Measurements from ENCODE around the gene TNF. TPM values are rescaled to one million over a fixed set of nuclear protein-coding genes. Genes with fewer than 3 reads are reported as not detected.

Gene TNF
- polyA plus RNA-seq, 1 donor (not counting 4 experiments of a cell fraction or from before 2014, with no cell fraction given): 2.3 TPM

- Histone ChIP-seq H3K36me3 (ENCODE audit: control insufficient read depth in 2 of 2, extremely low read depth in 1 of 2, insufficient read depth in 2 of 2, low read length in 2 of 2) (no peaks in the 10 kb centered on the region), H3K4me1 (ENCODE audit: control insufficient read depth, extremely low read depth, insufficient read depth, low read length) (no peaks in the 10 kb centered on the region), H3K9ac (ENCODE audit: control insufficient read depth, extremely low read depth, insufficient read depth, low read length) (no peak overlapping the region), H3K27ac (ENCODE audit: control insufficient read depth, insufficient read depth, low read length) (no peak overlapping the region), H3K27me3 (ENCODE audit: control insufficient read depth, extremely low read depth, insufficient read depth, low read length) (no peaks in the 10 kb centered on the region), H4K20me1 (ENCODE audit: control insufficient read depth, extremely low read depth, insufficient read depth, low read length) (no peaks in the 10 kb centered on the region), H3K79me2 (ENCODE audit: control insufficient read depth, insufficient read depth, low read length) (no peaks in the 10 kb centered on the region), H3K4me3 (ENCODE audit: control insufficient read depth in 2 of 3, extremely low read depth in 1 of 3, insufficient read depth in 2 of 3, low read depth in 1 of 3, low read length in 3 of 3) (no peak overlapping the region), H2AFZ (ENCODE audit: control insufficient read depth, low read length) (no peak overlapping the region), H3K9me3 (ENCODE audit: control insufficient read depth, low read depth, low read length) (no peaks in the 10 kb centered on the region), H3K9me1 (ENCODE audit: control insufficient read depth, extremely low read depth, insufficient read depth, low read length) (no peaks in the 10 kb centered on the region), H3K4me2 (ENCODE audit: control insufficient read depth, extremely low read depth, insufficient read depth, low read depth, low read length) (no peak overlapping the region)
- no peak for TF ChIP-seq EZH2 (IDR thresholded peaks at IDR 0.05; ENCODE audit: low read length)
- TF ChIP-seq, protein P1, sequence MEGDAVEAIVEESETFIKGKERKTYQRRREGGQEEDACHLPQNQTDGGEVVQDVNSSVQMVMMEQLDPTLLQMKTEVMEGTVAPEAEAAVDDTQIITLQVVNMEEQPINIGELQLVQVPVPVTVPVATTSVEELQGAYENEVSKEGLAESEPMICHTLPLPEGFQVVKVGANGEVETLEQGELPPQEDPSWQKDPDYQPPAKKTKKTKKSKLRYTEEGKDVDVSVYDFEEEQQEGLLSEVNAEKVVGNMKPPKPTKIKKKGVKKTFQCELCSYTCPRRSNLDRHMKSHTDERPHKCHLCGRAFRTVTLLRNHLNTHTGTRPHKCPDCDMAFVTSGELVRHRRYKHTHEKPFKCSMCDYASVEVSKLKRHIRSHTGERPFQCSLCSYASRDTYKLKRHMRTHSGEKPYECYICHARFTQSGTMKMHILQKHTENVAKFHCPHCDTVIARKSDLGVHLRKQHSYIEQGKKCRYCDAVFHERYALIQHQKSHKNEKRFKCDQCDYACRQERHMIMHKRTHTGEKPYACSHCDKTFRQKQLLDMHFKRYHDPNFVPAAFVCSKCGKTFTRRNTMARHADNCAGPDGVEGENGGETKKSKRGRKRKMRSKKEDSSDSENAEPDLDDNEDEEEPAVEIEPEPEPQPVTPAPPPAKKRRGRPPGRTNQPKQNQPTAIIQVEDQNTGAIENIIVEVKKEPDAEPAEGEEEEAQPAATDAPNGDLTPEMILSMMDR (optimal IDR thresholded peaks at IDR 0.05 in 1 of 3, IDR thresholded peaks at IDR 0.05 in 1 of 3, conservative IDR thresholded peaks at IDR 0.05 in 1 of 3; ENCODE audit: extremely low read depth in 1 of 3, insufficient read depth in 2 of 3, low read length in 3 of 3): no peak
- dilution Hi-C loops (cut with MboI; ENCODE audit: extremely low pct_ligation_motif_present, low sequenced_read_pairs): no loop called here
- no peak for FAIRE-seq
- no peak for DNase-seq (ENCODE audit: low read depth, low spot score)
These were observed 40.4 kb downstream of the TNF start for GRCh38 chr6:31615748-31616147.

DNA sequence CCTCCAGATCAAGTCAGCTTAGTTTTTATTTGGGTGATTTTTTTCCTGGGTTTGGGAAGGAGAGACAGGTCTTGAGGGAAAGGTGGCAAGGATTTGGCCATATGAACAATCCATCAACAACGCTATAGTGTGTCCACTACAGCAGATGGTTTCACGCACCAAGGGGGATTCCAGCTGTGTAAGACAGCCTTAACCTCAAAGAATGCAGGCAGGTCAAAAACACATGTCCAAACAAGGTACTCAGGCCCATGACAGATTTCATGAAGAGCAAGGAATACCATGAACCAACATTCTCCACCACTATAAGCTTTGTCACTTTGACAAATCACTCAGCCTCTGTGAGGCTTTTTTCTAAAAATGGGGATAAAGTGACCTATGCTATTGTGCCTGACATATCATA lies 41.6 kb downstream of the TNF start:
- H3K4me2 ChIP-seq (ENCODE audit: control insufficient read depth, extremely low read depth, insufficient read depth, low read depth, low read length): no peak overlapping the region
- DNase-seq (ENCODE audit: low read depth, low spot score) (no peak), FAIRE-seq (no peak)
- no peaks in the 10 kb centered on the region for H3K27me3 ChIP-seq (ENCODE audit: control insufficient read depth, extremely low read depth, insufficient read depth, low read length)
- H3K27ac ChIP-seq (ENCODE audit: control insufficient read depth, insufficient read depth, low read length): no peak overlapping the region
- no peak overlapping the region for H2AFZ ChIP-seq (ENCODE audit: control insufficient read depth, low read length)
- peaks cover 12% of the 10 kb centered on the region for H3K79me2 ChIP-seq (ENCODE audit: control insufficient read depth, insufficient read depth, low read length)
- H3K4me3 ChIP-seq (ENCODE audit: control insufficient read depth in 2 of 3, extremely low read depth in 1 of 3, insufficient read depth in 2 of 3, low read depth in 1 of 3, low read length in 3 of 3): no peak overlapping the region
- no peaks in the 10 kb centered on the region for H3K9me1 ChIP-seq (ENCODE audit: control insufficient read depth, extremely low read depth, insufficient read depth, low read length)
- dilution Hi-C loops (cut with MboI; ENCODE audit: extremely low pct_ligation_motif_present, low sequenced_read_pairs): no loop called here
- H3K9me3 ChIP-seq (ENCODE audit: control insufficient read depth, low read depth, low read length): no peaks in the 10 kb centered on the region
- no peak overlapping the region for H3K9ac ChIP-seq (ENCODE audit: control insufficient read depth, extremely low read depth, insufficient read depth, low read length)
- H3K36me3 ChIP-seq (ENCODE audit: control insufficient read depth in 2 of 2, extremely low read depth in 1 of 2, insufficient read depth in 2 of 2, low read length in 2 of 2): peaks cover 0 to 1% of the 10 kb centered on the region in 2 experiments
- peaks cover 3% of the 10 kb centered on the region for H4K20me1 ChIP-seq (ENCODE audit: control insufficient read depth, extremely low read depth, insufficient read depth, low read length)
- peaks cover 5% of the 10 kb centered on the region for H3K4me1 ChIP-seq (ENCODE audit: control insufficient read depth, extremely low read depth, insufficient read depth, low read length)
- TF ChIP-seq EZH2 (IDR thresholded peaks at IDR 0.05; ENCODE audit: low read length): no peak
- TF ChIP-seq, protein P1 (optimal IDR thresholded peaks at IDR 0.05 in 1 of 3, IDR thresholded peaks at IDR 0.05 in 1 of 3, conservative IDR thresholded peaks at IDR 0.05 in 1 of 3; ENCODE audit: extremely low read depth in 1 of 3, insufficient read depth in 2 of 3, low read length in 3 of 3): no peak
